ENCODE measurements around the gene ADCY1. TPM values are rescaled to one million over a fixed set of nuclear protein-coding genes. Genes with fewer than 3 reads are reported as not detected.

The ADCY1 gene
- total RNA-seq, 2 donors from 2014 or later, result 15.3 to 18.5 TPM

DNA sequence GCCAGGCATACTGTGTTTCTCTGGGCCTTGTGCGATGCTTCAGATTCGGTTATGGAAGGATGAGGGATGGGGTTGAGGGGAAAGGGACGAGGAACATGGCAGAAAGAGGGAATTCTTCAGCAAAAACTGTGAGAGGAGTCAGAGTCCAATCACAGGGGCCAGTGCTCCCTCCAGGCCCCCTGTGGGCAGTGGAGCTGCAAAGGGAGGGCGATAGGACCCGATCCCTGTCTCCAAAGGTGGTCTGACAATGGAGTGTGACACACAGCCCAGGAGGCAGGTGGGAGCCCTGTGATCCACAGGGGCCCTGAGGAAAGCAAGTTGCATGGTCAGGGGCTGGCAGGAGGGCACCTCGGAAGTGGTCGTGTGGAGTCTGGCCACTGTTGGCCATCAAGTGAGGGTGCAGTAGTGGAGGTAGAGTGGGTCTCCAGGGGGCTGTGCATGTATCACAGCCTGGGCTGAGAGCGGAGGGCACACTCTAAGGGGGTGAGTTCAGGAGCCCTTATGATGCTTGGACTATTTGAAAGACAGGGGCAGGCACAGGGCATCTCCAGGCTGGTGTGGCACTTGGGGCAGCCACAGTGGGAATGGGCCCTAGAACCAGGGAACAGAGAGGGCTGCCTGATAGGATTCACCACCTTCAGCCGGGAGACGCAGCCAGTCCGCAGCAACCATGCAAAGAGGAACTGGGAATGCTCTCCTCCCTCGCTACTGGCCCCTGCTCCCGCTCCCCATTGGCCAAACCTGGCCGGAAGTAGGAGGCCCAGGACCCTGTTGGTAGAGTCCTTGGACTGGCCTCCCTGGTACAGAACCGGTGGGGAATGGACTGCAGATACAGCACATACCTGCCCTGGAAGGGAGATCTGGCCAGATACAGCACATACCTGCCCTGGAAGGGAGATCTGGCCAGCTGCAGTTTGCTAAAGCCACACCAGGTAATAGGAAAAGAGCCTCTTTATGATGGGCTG, 115.9 kb downstream of the ADCY1 start:
- peak; percentile 30 for DNase-seq
- no peaks in the 10 kb centered on the region for H3K36me3 Mint-ChIP-seq (ENCODE audit: low read depth)
- peaks cover 6% of the 10 kb centered on the region for H3K4me1 Mint-ChIP-seq
- H3K27me3 ChIP-seq (ENCODE audit: control insufficient read depth, insufficient read depth, low read length, poor library complexity, severe bottlenecking), result no peaks in the 10 kb centered on the region
- H3K27ac ChIP-seq (ENCODE audit: low read depth, low read length), result no peak overlapping the region
- H3K4me3 Mint-ChIP-seq, result no peak overlapping the region
- no peaks in the 10 kb centered on the region for H3K9me3 ChIP-seq (ENCODE audit: control insufficient read depth, low read length)
- TF ChIP-seq, protein P1, sequence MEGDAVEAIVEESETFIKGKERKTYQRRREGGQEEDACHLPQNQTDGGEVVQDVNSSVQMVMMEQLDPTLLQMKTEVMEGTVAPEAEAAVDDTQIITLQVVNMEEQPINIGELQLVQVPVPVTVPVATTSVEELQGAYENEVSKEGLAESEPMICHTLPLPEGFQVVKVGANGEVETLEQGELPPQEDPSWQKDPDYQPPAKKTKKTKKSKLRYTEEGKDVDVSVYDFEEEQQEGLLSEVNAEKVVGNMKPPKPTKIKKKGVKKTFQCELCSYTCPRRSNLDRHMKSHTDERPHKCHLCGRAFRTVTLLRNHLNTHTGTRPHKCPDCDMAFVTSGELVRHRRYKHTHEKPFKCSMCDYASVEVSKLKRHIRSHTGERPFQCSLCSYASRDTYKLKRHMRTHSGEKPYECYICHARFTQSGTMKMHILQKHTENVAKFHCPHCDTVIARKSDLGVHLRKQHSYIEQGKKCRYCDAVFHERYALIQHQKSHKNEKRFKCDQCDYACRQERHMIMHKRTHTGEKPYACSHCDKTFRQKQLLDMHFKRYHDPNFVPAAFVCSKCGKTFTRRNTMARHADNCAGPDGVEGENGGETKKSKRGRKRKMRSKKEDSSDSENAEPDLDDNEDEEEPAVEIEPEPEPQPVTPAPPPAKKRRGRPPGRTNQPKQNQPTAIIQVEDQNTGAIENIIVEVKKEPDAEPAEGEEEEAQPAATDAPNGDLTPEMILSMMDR (conservative IDR thresholded peaks at IDR 0.05), result no peak
- H3K9ac ChIP-seq (ENCODE audit: extremely low read depth, low read length, poor library complexity, severe bottlenecking), result no peak overlapping the region
- H3K36me3 ChIP-seq (ENCODE audit: control insufficient read depth, insufficient read depth, low read length), result no peaks in the 10 kb centered on the region
- no peaks in the 10 kb centered on the region for H3K27me3 Mint-ChIP-seq (ENCODE audit: insufficient read depth)
- no peaks in the 10 kb centered on the region for H3K9me3 Mint-ChIP-seq
- 92 to 94% methylated on average over 10 to 15 of the region's 15 CpGs for WGBS, 2 experiments (ENCODE audit: insufficient coverage in 1 of 2, insufficient read length in 1 of 2)
- peak overlapping the region; percentile 86 for H3K27ac Mint-ChIP-seq
- H3K4me3 ChIP-seq (ENCODE audit: low read length), result no peak overlapping the region
- no peaks in the 10 kb centered on the region for H3K4me1 ChIP-seq (ENCODE audit: control insufficient read depth, insufficient read depth, low read length)

DNA sequence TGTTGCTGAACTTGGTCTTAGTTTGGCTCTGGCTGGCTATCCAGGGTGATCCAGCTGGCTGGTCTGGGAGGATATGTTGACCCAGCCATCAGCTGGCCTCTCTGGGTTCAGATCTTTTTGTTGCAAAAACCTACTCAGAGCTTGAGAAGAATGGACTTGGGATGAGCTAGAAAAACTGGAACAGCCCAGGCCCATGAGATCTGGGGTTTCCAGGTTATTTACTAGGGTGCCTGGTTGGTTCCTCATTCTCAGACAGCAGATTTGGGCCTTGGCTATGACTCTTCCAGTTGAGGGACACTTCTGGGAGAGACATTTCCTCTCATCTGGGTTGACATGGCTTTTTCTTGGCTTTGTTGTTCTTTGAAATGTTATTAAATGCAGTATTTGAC, 116.6 kb downstream of the ADCY1 start:
- H3K4me3 Mint-ChIP-seq, result no peak overlapping the region
- peaks cover 6% of the 10 kb centered on the region for H3K4me1 Mint-ChIP-seq
- Histone ChIP-seq H3K9ac (ENCODE audit: extremely low read depth, low read length, poor library complexity, severe bottlenecking) (no peak overlapping the region), H3K4me3 (ENCODE audit: low read length) (no peak overlapping the region), H3K27me3 (ENCODE audit: control insufficient read depth, insufficient read depth, low read length, poor library complexity, severe bottlenecking) (no peaks in the 10 kb centered on the region), H3K4me1 (ENCODE audit: control insufficient read depth, insufficient read depth, low read length) (no peaks in the 10 kb centered on the region), H3K27ac (ENCODE audit: low read depth, low read length) (no peak overlapping the region), H3K9me3 (ENCODE audit: control insufficient read depth, low read length) (no peaks in the 10 kb centered on the region), H3K36me3 (ENCODE audit: control insufficient read depth, insufficient read depth, low read length) (no peaks in the 10 kb centered on the region)
- TF ChIP-seq, protein P1 (conservative IDR thresholded peaks at IDR 0.05), result no peak
- no peaks in the 10 kb centered on the region for H3K9me3 Mint-ChIP-seq
- H3K27ac Mint-ChIP-seq, result no peak overlapping the region
- no peaks in the 10 kb centered on the region for H3K36me3 Mint-ChIP-seq (ENCODE audit: low read depth)
- no peaks in the 10 kb centered on the region for H3K27me3 Mint-ChIP-seq (ENCODE audit: insufficient read depth)
- DNase-seq, result no peak

DNA sequence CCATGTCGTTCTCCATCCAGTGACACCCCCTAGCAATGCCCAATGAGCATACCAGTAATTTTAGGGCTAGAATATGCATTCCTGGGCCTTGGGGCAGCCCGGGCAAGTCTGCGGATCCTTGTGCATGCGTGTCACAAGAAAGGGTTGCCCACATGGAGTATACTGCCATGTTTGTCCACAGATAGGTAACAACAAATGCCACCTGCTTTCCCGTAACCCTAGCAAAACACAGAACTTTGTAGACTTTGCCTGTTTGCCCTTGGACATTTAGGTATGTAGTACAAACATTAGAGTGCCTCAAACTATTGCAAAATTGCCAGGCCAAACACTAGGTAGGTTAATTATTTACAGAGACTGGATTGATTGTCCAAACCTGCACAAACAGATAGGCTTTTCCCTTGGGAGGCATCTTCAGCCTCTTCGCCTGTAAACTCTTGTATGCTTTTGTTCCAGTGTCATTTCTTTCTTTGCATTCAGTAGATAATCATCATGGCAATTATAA, 117.0 kb downstream of the ADCY1 start:
- Histone ChIP-seq H3K9ac (ENCODE audit: extremely low read depth, low read length, poor library complexity, severe bottlenecking) (no peak overlapping the region), H3K36me3 (ENCODE audit: control insufficient read depth, insufficient read depth, low read length) (no peaks in the 10 kb centered on the region), H3K4me1 (ENCODE audit: control insufficient read depth, insufficient read depth, low read length) (no peaks in the 10 kb centered on the region), H3K9me3 (ENCODE audit: control insufficient read depth, low read length) (no peaks in the 10 kb centered on the region), H3K27me3 (ENCODE audit: control insufficient read depth, insufficient read depth, low read length, poor library complexity, severe bottlenecking) (no peaks in the 10 kb centered on the region), H3K4me3 (ENCODE audit: low read length) (no peak overlapping the region), H3K27ac (ENCODE audit: low read depth, low read length) (no peak overlapping the region)
- DNase-seq, result no peak
- no peak overlapping the region for H3K4me3 Mint-ChIP-seq
- 89 to 92% methylated on average over 5 to 6 of the region's 6 CpGs for WGBS, 2 experiments (ENCODE audit: insufficient coverage in 1 of 2, insufficient read length in 1 of 2)
- no peaks in the 10 kb centered on the region for H3K27me3 Mint-ChIP-seq (ENCODE audit: insufficient read depth)
- H3K27ac Mint-ChIP-seq, result no peak overlapping the region
- no peaks in the 10 kb centered on the region for H3K9me3 Mint-ChIP-seq
- H3K36me3 Mint-ChIP-seq (ENCODE audit: low read depth), result no peaks in the 10 kb centered on the region
- peaks cover 6% of the 10 kb centered on the region for H3K4me1 Mint-ChIP-seq
- TF ChIP-seq, protein P1 (conservative IDR thresholded peaks at IDR 0.05), result no peak
